GM18519 (cell line): ENCODE results near the gene TMEM202.
"Not testable (repeated sequence)": the region's sequence is repeated elsewhere in the genome, so short reads cannot be mapped to it uniquely, and the experiment has no call there.

Experiments
- ATAC-seq: cut with Tn5 transposase; IDR thresholded peaks from one replicate; pipeline ENCODE4 v1.9.1; 2021; ENCODE audit warnings: mild to moderate bottlenecking, moderate library complexity; ENCODE audit not compliant: unreplicated experiment, low FRiP score

Gene TMEM202

DNA sequence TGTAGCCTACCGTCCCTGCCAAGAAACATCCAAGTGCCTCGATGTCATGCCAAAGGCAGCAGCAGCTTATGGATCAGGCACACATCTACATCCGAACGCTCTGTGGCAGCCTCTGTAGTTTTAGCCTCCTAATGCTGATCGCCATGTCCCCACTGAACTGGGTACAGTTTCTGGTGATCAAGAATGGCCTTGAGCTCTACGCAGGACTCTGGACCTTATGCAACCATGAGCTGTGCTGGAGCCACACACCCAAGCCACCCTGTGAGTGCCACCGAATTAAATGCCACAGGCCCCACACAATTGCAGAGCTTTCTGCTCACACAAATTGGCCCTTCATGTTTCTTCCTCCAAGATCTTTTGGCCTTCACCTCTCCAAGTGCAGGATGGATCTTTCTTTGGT, 543 bp downstream of the TMEM202 start:
- ATAC-seq, result no peak

DNA sequence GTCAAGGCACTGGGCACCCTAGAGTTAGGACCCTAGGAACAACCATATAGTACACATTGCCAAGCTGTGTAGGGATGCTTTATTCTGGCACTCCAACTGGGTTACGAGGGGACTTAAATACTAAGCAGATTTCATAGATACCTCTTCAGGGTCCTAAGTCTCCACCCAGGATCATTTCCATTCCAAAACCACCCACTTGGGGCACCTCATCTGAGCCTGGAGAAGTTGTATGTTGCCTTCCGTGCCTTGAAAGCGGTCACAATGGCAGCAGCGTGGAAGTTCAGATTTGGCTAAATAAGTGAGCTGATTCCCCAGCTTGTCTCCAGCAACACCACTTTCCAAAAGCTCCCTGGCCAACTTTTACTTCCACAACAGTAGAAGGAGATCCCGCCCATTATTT, 4.6 kb downstream of the TMEM202 start:
- no peak for ATAC-seq

DNA sequence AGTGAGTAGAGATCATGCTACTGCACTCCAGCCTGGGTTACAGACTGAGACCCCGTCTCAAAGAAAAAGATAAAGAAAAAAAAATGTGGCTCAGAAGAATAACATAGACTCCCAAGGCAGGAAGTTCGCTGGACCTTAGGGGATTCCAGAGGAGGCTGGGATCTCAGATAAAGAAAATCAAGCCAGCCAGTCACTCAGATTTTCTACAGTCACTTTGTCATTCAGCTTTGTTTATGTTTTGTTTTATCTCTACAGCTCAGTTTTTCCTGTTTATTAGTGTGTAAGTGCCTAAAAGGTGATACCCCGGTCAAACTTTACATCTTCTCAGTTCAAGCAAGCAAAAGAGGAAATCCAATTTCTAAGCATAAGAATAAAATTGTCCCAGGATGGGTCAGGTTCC, 6.3 kb downstream of the TMEM202 start:
- no peak for ATAC-seq

DNA sequence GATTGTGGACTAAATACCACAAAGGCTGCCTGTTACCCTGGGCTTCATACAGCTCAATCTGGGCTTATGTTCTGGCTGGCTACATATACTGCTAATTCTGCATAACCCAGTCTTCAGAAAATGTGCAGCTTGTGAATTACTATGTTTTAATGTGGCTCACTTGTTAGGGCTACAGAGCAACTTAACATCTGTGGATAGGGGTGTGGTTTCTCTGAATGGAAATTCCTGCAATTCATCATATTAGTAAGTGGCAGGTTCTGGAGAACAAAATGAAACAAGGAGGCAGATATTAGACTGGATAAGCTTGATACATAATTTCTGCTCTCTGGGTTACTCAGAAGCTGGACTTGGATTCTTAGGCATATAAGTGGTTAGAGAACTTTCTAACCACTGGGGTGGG, 6.7 kb downstream of the TMEM202 start:
- no peak for ATAC-seq

DNA sequence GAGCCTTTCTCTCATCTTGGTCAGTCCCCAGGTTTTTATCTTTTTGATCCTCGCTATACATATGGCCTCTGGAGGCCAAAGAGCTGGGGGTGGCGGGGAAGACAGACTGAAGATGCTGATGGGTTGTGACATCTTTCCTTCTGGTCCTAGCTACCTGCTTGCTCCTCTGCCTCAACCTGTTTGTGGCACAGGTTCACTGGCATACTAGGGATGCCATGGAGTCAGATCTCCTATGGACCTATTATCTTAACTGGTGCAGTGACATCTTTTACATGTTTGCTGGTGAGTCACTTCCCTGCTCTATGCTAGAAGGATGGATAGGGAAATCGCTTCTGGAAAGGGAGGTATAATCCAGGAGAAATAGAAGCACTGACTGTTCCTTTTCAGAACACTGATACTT, 8.8 kb downstream of the TMEM202 start:
- ATAC-seq, result no peak

DNA sequence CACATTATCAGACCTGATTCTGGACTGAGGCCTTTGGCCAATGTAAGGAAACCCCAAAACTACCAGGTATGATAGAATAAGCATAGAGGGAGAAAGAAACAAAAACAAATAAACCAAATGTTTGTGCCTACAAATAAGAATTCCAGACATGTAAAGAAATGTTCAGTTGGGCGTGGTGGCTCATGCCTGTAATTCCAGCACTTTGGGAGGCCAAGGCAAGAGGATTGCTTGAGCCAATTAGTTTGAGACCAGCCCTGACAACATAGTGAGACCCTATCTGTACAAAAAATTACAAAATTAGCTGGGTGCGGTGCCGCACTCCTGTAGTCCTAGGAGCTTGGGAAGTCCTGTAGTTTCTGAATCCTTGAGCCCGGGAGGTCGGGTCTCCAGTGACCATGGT, 13.0 kb downstream of the TMEM202 start:
- no peak for ATAC-seq

DNA sequence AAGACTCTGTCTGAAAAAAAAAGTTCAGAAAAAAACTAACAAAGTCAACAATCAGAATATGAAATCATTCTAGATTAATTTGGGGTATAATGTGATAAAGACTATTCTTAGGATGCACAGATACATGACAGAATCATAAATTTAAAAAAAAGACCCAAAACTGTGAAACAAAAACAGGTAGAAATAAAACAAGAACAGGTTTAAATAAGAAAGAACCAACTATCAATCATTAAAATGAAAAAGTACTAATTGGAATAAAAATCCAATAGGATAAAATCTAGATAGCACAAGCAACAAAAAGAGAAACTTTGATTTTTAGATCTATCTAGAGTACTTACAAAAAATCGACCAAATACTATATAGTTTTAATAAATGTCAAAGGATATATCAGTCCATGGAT, 13.4 kb downstream of the TMEM202 start:
- ATAC-seq, result no peak

DNA sequence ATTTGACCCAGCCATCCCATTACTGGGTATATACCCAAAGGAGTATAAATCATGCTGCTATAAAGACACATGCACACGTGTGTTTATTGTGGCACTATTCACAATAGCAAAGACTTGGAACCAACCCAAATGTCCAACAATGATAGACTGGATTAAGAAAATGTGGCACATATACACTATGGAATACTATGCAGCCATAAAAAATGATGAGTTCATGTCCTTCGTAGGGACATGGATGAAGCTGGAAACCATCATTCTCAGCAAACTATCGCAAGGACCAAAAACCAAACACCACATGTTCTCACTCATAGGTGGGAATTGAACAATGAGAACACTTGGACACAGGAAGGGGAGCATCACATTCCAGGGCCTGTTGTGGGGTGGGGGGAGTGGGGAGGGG, 15.2 kb downstream of the TMEM202 start:
- not testable (repeated sequence) for ATAC-seq

DNA sequence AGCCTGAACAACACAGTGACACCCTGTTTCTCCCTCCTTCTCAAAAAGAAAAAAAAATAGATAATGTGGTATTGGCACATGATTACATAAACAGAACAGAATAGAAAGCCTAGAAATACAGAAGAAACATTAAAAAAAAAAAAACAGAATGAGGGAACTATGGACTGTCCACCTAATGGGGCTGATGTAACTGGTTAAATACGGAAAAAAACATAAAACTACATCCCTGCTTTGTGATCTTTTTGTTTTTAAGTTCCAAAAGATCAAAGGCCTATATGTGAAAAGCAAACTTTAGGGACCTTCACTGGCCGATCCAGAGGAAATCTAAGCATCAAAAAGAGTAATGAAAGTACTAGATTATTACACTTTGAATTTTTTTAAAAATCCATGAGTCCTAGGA, 17.2 kb downstream of the TMEM202 start:
- no peak for ATAC-seq

DNA sequence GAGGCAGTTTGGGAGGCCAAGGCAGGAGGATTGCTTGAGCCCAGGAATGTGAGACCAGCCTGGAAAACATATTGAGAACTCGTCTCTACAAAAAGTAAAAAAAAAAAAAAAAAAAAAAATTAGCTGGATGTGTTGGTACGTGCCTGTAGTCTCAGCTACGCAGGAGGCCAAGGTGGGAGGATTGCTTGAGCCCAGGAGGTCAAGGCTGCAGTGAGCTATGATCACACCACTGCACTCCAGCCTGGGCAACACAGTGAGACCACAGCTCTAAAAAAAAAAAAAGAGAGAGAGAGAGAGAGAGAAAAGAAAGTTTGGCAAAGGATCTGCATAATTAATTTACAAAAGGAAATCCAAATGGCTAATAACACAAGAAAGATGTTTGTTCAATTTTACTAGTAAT, 21.7 kb downstream of the TMEM202 start:
- ATAC-seq, result not testable (repeated sequence)

DNA sequence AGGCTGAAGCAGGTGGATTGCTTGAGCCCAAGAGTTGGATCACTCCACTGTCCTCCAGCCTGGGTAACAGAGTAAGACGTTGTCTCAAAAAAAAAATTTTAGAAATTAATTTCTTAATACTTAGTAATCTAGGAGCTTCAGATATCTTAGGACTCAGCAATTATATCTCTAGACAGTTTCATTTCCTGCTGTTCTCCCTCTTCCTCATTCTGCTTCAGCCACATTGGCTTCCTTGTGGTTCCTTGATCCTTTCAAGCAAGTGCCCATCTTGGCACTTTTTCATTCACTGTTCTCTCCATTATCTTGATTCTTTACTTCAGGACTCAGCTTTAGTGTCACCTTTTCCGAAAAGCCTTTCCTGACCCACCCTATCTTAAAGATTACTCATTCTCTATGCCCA, 22.5 kb downstream of the TMEM202 start:
- ATAC-seq, result no peak

DNA sequence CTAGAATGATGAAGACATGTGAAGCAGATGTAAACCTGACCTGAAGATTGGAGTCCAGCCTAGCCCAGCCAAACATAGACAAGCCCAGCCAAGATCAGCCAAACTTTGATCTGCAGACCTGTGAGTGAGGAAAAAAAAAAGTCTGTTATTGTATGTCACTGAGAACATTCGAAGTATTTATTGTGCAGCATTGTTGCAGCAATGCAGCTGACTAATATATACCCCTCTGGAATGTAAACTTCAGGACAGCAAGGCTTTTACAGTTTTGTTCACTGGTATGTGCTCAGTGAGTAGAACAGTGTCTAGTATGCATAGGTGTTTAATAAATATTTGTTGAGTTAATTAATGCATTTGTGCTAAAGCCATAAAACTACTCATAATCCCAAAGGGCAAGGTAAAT, 23.4 kb downstream of the TMEM202 start:
- no peak for ATAC-seq

DNA sequence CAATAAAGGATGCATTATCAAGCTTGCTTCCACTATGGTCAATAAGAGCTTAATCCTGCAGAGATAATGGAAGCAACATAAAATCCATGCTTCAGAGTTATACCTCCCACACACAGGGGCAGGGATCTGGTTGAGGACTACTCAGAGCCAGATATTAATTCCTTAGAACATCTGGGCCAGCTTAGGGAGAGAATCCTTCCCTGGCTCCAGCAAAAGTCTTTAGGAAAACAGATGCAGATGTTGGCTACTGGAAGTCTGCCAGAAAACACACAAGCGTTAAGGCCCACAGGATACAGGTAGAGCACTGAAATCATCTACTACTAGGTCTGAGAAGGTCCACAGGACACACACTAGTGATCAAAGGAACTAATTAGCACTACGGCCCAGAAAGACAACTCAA, 25.2 kb downstream of the TMEM202 start:
- no peak for ATAC-seq

DNA sequence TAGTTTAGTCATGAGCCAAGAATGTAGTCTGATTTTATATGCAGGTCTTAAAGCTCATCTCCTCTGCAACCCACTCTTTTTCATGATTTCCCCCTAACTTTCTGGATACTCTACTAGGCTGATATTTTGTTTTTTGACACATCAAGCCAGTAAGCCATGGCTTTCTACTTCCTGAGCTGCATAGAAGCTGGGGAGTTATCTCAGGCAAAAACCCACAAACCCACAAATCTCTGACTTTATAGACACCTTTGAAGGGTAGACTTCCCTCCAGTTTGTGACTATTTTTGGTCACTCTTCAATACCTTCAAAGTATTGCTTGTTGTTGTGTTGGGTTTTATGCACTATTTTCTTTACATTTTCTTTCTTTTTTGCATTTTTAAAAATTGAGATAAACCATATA, 28.6 kb downstream of the TMEM202 start:
- no peak for ATAC-seq

DNA sequence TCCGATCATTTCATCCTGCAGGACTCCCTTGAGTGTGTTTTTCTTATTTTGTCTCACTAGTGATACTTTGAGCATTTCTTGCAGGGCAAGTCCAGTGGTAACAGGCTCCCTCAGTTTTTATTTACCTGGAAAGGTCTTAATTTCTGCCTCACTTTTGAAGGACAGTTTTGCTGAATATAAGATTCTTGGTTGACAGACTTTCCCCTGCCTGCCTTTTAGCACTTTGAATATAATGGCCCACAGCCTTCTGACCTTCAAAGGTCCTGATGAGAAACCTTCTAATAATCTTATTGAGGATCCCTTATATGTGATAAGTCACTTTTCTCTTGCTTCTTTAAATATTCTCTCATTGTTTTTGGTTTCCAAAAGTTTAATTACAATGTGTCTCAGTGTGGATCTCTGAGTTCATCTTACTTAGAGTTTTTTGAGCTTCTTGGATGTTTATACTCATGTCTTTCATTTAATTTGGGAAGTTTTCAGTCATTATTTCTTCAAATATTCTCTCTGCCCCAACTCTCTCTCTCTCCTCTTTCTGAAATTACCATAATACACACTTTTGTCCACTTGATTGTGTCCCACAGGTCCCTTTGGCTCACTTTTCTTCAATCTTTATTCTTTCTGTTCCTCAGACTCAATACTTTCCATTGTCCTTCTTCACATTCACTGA, 39.7 kb downstream of the TMEM202 start:
- ATAC-seq, result no peak

DNA sequence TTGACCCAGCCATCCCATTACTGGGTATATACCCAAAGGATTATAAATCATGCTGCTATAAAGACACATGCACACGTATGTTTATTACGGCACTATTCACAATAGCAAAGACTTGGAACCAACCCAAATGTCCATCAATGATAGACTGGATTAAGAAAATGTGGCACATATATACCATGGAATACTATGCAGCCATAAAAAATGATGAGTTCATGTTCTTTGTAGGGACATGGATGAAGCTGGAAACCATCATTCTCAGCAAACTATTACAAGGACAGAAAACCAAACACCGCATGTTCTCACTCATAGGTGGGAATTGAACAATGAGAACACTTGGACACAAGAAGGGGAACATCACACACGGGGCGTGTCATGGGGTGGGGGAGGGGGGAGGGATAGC, 44.7 kb downstream of the TMEM202 start:
- not testable (repeated sequence) for ATAC-seq

DNA sequence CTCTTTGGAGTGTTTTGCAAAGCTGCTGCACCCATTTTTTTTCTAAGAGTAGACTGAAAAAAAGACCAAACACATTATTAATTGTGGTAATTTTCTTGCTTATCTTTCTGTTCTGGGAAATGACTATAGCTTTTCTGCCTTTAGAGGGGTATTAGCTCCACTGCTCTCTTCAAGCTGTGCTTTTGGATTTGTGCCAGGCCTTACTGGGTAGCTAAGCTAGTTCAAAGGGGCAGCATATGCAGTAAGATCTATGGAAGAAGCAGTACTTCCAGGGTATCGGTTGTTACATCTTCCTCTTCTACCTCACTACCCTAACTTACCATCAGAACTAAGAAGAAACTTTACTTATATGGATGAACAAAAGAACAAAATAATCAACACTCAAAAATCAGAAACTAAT, 47.3 kb downstream of the TMEM202 start:
- no peak for ATAC-seq

DNA sequence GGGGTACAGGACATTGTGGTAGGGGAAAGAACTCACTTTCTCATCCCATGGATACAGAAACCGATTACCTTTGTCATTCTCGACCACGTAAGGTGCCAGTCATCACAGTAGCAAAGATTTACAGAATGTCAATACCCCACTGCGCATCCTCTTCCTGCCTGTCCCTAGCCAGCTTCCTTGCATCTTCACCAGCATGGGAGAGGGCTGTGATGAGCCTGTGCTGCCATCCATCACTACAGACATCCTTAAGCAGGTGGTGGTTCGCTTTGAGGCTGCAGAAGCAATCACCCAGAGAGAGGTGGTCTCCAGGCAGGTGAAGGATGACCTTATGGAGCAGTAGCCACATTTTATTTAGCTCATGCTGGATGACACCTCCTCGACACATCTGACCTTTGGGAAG, 52.7 kb downstream of the TMEM202 start:
- ATAC-seq, result no peak

DNA sequence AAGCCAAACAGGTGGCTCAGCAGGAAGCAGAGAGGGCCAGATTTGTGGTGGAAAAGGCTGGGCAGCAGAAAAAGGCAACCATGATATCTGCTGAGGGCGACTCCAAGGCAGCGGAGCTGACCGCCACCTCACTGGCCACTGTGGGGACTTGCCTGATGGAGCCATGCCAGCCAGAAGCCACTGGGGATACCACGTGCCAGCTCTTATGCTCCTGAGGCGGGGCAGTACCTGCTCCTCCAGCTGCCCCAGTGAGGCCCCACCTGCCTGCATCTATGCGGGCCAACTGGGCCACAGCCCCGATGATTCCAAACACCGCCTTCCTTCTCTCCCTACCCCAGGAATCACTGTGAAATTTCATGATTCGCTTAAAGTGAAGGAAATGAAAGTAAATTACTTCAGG, 53.1 kb downstream of the TMEM202 start:
- ATAC-seq, result no peak

DNA sequence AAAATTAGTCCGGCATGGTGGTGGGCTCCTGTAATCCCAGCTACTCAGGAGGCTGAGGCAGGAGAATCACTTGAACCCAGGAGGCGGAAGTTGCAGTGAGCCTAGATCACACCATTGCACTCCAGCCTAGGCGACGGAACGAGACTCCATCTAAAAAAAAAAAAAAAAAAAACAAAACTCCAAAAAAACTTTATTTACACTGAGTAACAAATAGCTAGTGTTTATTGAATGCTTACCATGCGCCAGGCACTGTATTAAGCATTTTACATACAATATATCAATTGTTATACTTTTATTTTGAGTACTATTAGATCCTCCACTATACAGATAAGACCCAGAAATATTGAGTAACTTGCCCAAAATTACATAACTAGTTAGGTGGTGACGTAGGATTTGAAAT, 58.6 kb downstream of the TMEM202 start:
- no peak for ATAC-seq
